ENCODE measurements around the gene CCDC34.

CCDC34 gene

DNA sequence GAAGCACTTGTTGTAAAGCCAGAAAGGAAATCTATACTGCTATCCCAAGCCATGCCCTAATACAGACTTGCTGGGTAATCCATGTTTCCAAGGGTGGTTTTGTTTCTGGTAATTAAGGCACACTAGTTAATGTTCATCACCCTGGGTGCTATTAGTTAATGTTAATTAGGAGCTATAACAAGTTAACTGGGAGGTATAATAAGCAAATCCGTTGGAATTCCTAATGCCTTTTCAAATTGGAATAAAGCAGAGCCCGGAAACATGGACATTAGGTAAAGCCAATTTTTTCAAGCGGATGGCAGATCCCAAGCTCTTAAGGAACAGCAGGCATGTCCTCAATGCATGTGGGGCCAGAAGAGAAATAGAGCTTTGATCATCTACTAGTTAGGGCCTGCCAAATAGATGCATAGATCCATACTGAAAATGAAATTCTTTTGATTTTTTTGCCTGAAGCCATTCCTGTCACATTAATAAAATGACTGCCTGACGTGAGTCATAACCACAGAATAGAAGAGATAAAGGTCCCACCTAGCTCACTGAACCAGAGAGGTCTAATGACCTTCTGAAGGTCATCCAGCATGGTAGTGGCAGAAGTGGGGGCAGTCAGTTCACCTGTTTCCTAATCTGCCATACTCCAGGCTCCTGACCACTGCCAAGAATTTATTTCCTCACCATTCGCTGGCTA, 28.5 kb upstream of the CCDC34 start:
- no peak for DNase-seq

DNA sequence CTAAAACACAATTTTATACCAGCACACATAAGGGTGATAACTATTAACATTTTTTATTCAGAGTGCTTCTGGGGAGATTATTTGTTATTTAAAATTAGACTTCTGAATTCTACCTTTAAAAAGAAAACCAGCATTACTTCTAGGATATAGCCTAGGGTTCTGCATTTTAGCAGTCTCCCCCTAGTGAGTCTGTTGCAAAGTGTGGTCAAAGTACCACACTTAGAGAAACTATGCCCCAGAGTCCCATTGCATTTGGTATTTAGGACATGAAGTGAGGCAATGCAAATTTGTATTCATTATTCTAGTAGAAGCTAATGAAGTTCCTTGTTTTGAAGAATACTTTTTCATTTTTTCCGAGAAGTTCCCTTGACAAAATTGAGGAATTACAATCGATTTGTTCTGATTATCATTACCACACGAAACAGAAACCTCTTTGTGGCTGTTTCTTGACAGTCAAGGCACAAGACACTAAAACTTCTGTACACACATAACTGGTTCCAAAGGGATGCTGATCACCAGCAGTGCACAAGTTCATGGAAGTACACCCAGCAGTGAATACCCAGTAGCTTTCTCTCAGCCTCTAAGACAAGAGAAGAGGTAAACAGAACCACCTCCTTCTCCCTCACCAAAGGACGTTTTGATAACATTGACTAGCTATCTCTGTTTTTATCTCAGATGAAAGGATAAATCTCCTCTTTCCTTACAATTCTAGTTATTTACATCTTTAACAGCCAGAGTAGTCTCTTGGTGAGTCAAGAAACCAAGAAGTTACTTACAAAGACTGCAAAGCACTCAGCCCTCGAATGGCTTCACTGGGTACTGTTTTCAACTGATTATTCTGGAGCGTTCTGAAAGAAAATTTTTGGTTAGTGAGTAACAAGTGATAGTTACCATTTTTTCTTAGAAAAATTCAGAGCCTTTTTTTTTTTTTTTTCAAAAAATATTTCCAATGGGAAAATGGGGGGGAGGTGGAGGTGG, 27.6 kb upstream of the CCDC34 start:
- no peak for DNase-seq

DNA sequence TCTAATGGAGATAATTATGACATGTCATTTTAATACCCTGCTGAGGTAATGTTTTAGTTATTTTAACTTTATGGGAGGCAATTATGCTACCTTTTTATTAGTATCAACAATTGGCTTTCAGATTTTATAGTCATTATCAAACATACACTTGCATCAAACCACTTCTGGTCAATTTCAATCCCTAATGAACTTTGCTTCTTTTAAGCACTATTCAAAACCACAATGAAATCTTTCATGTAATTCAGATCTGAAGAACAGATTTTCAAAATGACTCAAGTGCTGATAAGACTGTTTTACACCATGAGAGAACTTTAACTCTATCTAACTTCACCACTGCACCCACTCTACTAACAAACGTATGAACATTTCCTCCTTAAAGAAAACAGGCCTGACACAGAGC, 25.9 kb upstream of the CCDC34 start:
- no peak for DNase-seq

DNA sequence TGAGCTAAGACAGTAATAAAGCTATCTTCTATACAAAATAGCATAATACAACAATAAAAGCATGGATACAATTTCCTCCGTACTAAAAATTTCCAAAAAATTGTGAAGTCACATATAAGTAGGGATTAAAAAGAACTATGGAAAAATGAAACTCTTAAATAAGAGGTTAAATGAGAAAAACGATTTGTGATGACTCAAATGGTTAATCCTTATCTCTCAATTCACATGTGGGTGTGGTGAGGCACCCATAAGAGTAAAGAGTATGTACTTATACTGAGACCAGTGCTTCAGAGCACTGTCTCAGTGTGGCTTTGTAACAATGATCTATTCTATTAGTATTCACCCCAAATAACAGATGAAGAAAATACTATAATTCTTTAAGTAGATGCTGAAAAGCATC, 25.0 kb upstream of the CCDC34 start:
- no peak for DNase-seq

DNA sequence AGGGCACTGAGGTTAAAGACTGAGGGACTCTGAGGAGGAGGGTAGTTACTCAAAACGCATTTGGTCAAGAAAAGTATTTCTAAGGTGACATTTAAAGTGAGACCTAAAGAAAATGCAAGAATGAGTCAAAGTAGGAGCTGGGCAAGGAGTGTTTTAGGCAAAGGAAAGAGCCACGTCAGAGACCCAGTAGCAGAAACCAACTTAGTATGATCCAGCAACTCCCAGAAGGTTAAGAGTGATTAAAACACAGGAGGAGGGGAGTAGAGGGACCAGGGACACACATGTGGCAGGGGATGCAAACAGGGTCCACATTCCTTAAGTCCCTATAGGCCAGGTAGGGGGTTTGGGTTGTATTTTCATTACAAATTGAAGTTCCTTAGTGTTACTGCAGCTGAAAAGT, 24.3 kb upstream of the CCDC34 start:
- DNase-seq, result no peak

DNA sequence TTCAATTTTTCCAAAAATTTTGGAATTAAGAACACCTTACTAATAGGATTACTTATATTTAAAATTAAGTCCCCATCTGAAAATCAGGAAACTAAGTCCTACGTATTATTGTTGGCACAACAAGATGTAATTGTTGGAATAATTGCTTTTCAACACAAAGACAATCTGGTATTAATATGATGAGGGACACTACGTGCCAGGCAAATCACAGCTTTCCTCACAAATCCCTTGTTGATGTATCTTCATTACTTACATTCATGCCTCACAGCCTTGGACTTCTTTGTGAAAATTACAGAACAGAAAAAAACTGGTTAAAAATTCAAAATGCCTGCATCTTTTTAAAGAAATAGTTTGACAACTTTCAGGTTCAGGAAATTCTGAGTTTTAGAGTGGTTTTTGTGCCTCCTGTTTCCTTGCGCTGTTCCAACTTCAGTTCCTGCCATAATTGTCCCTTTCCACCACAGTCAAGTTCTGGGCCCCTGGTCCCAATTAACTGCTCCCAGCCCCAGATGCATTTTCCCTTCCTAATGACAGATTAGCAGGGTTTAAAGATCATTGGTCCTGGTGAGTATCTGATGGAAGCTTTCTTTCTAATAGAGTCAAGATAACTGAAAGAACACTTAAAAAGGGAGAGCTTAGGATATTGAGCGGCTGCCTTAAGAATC, 23.3 kb upstream of the CCDC34 start:
- DNase-seq, result no peak

DNA sequence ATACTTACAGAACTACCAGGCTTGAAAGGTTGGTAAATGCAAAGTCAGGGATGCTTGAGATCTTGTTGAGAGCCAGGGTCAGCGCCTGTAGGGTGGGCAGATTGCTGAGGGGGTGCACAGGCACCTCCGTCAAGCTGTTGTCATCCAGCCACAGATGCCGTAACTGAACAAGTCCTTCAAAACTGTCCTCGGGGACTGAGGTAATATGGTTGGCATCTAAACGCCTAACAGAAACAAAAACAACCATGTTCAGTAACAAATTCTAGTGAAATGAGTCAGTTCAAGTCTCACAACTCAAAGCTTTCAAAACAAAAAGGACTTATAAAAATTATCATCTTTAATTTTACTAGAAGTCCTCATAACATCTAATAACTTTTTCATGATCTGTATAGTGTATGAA, 22.2 kb upstream of the CCDC34 start:
- no peak for DNase-seq

DNA sequence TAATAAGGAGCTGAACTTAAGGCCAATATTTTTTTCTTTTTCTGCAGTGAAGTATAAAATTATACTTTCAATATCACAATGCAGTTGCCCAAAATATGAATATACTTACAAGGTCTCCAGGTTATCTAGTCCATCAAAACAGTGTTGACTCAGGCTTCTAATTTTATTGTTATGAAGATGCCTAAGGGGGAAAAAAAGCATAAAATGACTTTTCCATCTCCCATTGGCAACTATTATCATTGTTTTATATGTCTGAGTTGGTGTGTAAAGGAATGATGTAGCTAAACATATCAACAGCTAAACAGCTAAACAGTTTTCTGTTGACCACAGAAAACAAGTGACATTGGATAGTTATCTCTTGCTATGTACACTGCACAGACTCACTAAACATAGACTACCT, 21.2 kb upstream of the CCDC34 start:
- DNase-seq, result no peak

DNA sequence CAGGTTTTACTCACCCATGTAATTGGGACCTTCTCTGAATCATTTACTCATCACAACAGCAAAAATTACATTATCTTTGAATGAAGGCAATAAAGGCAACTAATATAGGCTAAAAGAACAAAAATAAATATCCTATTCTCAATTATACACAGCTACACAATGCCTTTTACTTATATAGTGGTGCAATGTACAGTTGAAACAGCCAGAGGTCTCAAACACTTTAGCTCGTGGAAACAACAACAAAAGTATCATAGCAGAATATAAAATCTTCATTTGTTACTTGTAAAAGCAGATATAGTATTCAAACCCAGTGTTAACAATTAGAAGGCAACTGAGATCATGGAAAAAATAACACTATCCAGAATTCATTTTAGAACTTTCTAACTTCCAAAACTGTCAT, 20.6 kb upstream of the CCDC34 start:
- no peak for DNase-seq

DNA sequence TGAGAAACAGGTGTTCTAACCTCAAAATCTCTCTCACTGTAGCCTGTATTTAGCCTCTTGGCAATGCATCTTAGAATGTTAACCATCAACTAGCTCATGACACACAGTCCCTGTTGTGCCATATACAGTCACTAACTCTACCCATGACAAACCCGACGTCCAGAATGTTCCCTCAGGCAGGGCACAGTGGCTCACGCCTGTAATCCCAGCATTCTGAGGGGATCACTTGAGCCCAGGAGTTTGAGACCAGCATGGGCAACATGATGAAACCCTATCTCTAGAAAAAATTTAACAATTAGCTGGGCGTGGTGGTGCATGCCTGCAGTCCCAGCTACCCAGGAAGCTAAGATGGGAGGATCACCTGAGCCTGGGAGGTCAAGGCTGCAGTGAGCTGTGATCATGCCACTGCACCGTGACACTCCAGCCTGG, 18.2 kb upstream of the CCDC34 start:
- DNase-seq, result no peak

DNA sequence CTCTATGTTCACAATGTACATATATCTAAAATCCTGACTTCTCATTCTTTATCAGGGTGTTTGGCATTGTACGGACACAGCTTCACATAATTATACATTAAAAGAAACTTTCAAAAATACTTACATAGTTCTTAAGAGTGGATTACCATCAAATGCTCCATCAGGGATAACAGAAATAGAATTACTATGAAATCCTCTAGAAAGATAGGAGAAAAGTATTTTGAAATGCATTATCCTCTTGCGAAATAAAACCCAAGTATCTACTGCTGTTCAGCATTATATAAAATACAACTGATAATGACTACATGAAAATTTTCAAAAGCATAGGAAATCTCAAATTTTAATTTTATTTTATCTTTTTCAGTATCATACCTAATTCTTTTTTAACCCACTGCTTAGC, 17.8 kb upstream of the CCDC34 start:
- DNase-seq, result no peak

DNA sequence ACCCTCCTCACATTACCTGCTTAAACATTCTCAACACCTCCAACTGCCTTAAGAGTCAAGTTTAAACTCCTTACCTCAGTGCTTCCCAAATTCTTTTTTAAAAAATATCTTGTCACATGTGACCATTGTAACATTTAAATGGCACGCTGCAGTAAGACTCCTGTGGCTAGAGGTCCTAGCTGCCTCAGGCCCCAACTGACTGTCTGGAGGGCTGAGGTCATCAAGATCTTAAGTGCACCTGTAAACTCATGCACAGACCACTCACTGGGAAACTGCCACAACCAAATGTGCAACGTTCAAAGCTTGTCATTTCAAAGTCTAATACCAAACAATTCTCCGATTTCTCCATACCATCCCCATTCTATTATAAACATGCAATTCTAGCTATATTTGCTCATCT, 16.4 kb upstream of the CCDC34 start:
- no peak for DNase-seq

DNA sequence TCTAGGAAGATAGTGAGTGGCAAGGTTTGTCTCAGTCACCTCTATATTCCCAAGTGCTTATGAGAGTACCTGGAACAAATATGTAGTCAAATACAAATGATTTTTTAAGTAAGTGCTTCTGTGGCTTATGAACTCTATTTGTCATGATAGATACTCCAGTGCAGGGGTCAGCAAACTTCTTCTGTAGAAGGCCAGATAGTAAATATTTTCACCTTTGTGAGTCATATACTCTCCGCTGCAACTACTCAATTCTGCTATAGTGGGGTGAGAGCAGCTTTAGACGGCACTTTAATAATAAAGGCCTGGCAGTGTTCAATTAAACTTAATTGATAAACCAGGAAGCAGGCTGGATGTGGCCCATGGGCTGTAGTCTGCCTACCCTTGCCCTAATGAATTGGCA, 12.4 kb upstream of the CCDC34 start:
- no peak for DNase-seq

DNA sequence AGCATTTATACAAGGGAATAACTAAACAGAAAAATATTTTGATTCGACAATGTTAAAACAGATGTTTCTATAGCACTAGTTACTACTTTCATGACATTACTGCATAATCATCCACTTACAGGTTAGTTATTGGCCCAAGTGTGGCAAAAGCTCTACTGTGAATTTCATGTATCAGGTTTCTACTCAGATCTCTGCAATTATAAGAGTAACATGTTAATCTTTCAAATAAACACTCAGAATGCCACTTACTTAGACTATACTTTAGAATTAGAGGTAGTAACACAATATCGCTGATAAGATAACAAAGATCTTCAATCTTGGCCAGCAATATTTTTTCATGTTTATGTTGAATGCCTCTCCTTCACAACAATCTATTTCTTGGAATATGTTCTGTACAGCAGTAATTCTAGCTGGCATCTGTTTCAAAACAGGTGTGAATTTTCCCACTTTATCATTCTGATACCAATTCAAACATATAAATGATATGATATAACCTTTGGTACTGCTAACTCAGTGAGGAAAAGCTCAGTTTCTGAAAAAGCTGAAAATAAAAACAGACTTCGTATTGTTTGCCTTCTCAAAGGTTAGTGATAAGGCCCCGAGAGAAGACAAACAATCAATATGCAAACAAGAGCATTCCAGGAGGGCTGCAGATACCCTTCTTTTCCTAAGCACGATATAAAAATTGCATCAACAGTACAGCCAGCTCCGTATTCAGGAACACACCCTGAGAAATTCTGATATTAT, 11.0 kb upstream of the CCDC34 start:
- no peak for DNase-seq

DNA sequence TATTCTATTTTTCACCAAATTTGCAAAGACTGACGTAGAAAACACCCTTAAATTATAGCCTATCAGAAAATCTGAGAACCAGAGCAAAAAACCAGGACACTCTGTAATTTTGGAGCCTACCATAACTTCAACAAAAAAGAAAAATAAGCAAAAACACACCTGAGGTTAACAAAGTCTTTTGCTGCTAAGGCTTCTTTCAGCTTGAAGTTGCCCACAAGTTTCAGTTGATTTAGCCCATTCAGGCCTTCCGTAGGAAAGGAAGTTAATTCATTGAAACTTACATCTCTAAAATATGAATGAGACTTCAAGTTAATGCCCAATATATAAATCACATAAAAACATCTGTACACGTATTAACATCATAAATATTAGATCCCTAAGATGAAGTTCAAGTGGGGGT, 10.4 kb upstream of the CCDC34 start:
- DNase-seq, result no peak

DNA sequence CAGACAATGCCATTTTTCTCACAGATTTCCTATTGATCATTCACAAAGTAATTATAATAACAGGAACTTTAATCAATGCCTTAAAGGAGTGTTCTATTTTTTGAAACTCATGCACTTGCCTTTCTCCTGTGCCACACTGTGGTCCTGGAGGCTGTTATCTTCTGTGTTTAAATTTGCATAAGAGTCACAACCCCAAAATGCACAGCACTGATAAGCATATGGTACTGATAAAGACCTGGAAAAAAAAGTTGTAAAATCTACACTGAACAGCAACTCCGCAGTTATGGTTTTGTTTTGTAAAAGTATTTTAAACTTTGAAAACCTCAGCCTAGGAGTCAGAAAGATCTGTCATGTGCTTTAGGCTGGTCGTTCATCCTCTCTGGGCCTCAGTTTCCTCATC, 9.1 kb upstream of the CCDC34 start:
- DNase-seq, result no peak

DNA sequence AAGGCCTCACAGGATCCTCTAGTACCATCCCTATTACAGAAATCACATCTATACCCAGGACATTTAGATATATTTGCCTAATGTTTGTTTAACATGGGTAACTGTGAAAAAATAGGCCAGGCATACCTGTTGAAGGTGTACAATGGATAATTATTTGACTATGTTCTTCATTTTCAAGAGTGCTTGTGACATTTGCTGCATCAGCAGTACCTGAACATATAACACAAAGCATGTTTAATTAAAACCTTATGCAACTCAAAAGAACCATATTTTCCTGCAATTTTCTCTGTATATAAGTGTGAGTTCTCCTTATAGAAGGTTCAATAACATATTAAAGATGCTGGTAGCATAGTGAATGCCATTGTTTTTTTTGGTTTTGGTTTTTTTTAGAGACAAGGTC, 8.5 kb upstream of the CCDC34 start:
- DNase-seq, result no peak

DNA sequence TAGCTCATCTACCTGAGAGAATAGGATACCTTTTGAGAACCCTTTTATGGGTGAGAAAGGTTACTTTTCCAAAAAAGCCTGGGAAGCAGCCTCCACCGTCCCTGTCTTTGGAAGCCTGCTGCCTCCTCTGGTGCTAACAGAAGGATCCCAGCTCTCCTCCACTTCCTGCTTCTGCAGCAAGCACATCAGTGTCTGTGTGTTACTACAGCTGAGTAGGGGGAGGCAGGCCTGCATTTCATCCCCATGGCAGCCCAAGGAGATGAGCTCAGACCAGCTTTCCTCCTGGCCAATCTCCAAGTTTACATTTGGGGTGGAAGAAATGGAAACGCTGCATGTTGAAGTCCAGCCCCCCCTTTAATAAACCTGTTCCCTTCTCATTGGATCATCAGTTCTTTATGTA, 7.4 kb upstream of the CCDC34 start:
- no peak for DNase-seq

DNA sequence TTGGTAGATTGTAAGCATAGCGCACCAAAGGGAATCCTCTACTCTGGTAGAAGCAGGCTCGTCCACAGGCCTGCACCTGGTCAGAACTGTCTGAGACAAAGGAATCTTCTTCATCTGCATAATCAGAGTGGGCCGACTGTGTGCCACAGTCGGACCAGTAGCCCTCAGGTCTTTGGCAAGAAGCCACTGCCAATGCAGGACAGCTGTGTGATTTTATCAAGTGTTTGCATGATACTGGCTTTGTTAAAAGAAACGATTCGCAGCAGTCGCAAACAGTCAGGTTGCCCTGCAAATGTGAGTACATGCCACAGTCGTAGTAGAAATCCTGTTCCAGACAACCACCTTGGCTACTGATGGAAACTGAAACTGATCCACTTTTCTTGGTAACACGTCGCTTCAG, 4.9 kb upstream of the CCDC34 start:
- DNase-seq, result no peak

DNA sequence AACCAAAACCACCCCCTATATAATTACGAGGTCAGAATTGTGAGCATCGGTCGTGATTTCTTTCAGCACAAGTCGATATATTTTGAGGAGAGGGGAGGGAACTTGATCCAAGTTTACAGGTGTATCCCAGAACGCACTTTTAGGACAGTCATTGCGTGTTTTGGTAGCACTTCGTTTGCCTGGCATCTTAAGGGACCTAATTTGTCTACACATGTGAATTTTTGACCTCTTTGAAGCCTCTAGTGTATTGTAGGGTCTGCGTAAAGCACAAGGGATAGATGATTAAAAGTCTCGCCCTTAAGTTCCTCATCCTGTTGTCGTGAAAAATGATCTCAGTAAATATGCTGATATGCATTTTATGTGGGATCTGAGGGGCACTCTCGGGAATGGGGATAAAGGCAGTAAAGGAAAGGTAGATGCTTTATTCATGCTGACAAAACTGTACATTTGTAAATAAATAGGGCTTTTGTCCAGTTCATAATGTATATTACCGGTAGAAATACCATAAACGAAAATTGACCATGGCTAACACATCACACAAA, 632 bp upstream of the CCDC34 start:
- DNase-seq, result no peak

DNA sequence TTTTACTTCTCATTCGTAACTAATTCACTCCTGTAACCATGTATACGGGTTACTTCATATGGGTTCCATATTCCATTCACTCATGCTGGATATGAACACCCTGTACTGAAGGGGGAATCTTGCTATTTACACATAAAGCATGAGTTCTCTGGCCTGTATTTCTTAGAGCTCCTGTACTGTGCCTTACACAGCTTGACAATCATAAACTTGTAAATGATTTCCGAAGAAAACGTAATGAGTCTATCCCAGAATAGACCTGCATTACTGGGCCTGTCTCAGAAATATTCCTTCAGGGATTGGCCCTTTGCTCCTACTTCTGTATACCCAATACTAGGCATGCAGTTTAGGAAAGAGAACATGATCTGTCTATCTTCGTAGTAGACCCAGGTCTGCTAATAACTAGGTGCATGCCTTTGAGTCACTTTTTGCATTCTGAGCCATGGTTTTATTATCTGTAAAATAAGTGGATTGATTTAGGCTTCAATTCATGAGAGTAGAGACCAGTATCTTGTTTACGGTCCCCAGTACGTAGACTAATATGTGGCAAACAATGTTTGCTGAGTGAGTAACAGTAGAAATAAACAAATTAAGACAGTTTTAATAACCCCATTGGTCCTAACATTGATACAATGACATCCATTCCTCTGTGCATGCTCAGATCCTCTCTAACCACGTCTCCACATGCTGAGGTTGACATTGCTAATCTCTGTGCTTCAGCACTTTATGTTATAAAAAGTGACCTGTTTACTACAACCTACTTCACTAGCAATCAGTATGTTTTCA, 1.2 kb downstream of the CCDC34 start:
- DNase-seq, result no peak

DNA sequence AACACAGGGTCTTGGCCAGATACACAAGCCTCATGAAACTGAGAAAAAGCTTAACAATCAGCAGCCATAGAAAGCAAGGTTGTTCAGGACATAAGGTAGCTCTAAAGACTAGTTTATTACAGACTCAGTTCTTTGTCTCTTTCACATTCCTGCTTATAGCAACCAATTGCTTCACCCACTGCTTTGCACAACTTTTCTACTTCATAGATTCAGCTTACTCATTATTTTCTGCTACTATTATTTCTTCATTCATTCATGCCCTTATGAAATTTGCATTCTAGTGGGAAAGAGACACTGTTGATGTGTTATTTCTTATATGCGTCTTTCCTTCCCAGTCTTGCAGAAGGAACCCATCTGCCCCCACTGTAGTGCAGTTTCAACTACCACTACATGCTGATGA, 4.7 kb downstream of the CCDC34 start:
- DNase-seq, result no peak
